Measurements from ENCODE around the gene EFCAB6.

GRCh38 chr22:43840851-43841250, 28.7 kb upstream of the EFCAB6 start:
- TF ChIP-seq, protein P1, sequence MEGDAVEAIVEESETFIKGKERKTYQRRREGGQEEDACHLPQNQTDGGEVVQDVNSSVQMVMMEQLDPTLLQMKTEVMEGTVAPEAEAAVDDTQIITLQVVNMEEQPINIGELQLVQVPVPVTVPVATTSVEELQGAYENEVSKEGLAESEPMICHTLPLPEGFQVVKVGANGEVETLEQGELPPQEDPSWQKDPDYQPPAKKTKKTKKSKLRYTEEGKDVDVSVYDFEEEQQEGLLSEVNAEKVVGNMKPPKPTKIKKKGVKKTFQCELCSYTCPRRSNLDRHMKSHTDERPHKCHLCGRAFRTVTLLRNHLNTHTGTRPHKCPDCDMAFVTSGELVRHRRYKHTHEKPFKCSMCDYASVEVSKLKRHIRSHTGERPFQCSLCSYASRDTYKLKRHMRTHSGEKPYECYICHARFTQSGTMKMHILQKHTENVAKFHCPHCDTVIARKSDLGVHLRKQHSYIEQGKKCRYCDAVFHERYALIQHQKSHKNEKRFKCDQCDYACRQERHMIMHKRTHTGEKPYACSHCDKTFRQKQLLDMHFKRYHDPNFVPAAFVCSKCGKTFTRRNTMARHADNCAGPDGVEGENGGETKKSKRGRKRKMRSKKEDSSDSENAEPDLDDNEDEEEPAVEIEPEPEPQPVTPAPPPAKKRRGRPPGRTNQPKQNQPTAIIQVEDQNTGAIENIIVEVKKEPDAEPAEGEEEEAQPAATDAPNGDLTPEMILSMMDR (IDR thresholded peaks at IDR 0.05; ENCODE audit: borderline replicate concordance, extremely low read depth, low read length, poor library complexity, severe bottlenecking), result no peak
- TF ChIP-seq EZH2 (IDR thresholded peaks at IDR 0.05; ENCODE audit: borderline replicate concordance, low read depth, low read length, severe bottlenecking), result no peak
